Right lung (tissue), 10 donors: ENCODE results near the gene OR10P1. TPM values are rescaled to one million over a fixed set of nuclear protein-coding genes. Genes with fewer than 3 reads are reported as not detected.
"Not testable (repeated sequence)": the region's sequence is repeated elsewhere in the genome, so short reads cannot be mapped to it uniquely, and the experiment has no call there.

Experiments used
- DNase-seq, 2 donors: peaks; one replicate each; pipeline ENCODE4 v3.0.0-alpha.2; 2013
- long read RNA-seq, 8 donors: transcript quantifications; one replicate each; lab custom pipeline, GENCODE V29; 2026
- polyA plus RNA-seq, 5 donors: library from polyadenylated mRNA; unstranded; fragments of 120-200 nt; gene quantifications; one replicate each; pipeline versions ENCODE4 v1.2.1 to v1.2.3, GENCODE V29; 2013; ENCODE audit warnings: inconsistent platforms in 1 of 5, low replicate concordance in 1 of 5; ENCODE audit not compliant: insufficient read length in 5 of 5, insufficient read depth in 1 of 5

The OR10P1 gene
- polyA plus RNA-seq = not detected
- long read RNA-seq, donor 1 = 0 reads
- long read RNA-seq, donor 2 = 0 reads
- long read RNA-seq, donor 3 = 0 reads
- long read RNA-seq, donor 4 = 0 reads
- long read RNA-seq, donor 5 = 0 reads
- long read RNA-seq, donor 6 = 0 reads
- long read RNA-seq, donor 7 = 0 reads
- long read RNA-seq, donor 8 = 0 reads

- DNase-seq = no peak
Observed at GRCh38 chr12:55636853-55637252, at the start of gene OR10P1. OR10P1 (plus strand) TSS chr12:55636892; CDS start chr12:55636892, 0 bp downstream.

GRCh38 chr12:55590152-55590551, 46.5 kb upstream of the OR10P1 start:
- not testable (repeated sequence) for DNase-seq

- DNase-seq = no peak
Observed at GRCh38 chr12:55607821-55608594, 28.7 kb upstream of the OR10P1 start.

GRCh38 chr12:55610598-55610997, 26.1 kb upstream of the OR10P1 start:
- DNase-seq = no peak

GRCh38 chr12:55612646-55613045, 24.0 kb upstream of the OR10P1 start:
- peak in 1 of 2 donors; percentile 21 for DNase-seq

GRCh38 chr12:55614764-55615163, 21.9 kb upstream of the OR10P1 start:
- no peak for DNase-seq

GRCh38 chr12:55619354-55620138, 17.1 kb upstream of the OR10P1 start:
- peak; percentile 75 to 87 for DNase-seq

- no peak for DNase-seq
Observed at GRCh38 chr12:55624056-55624455, 12.6 kb upstream of the OR10P1 start.

- DNase-seq = no peak
Observed at GRCh38 chr12:55626154-55626553, 10.5 kb upstream of the OR10P1 start.

GRCh38 chr12:55629058-55629841, 7.4 kb upstream of the OR10P1 start:
- DNase-seq = no peak

GRCh38 chr12:55631056-55631455, 5.6 kb upstream of the OR10P1 start:
- DNase-seq = no peak

GRCh38 chr12:55631733-55632132, 5.0 kb upstream of the OR10P1 start:
- no peak for DNase-seq

- DNase-seq = no peak
Observed at GRCh38 chr12:55633151-55633550, 3.5 kb upstream of the OR10P1 start.

GRCh38 chr12:55636116-55636655, 506 bp upstream of the OR10P1 start:
- no peak for DNase-seq

- no peak for DNase-seq
Observed at GRCh38 chr12:55637467-55637866, 775 bp downstream of the OR10P1 start.

- no peak for DNase-seq
Observed at GRCh38 chr12:55641595-55641994, 4.9 kb downstream of the OR10P1 start.

GRCh38 chr12:55642267-55642666, 5.6 kb downstream of the OR10P1 start:
- no peak for DNase-seq

GRCh38 chr12:55642669-55643068, 6.0 kb downstream of the OR10P1 start:
- no peak for DNase-seq

GRCh38 chr12:55644591-55644990, 7.9 kb downstream of the OR10P1 start:
- DNase-seq = no peak

- no peak for DNase-seq
Observed at GRCh38 chr12:55647027-55647426, 10.3 kb downstream of the OR10P1 start.

GRCh38 chr12:55650620-55651298, 14.1 kb downstream of the OR10P1 start:
- not testable (repeated sequence) for DNase-seq
